Limb (tissue), 2 donors: Measurements from ENCODE around the gene HTT.

ENCODE experiments used
- DNase-seq, 2 donors: peaks; one replicate each; pipeline ENCODE4 v3.0.0-alpha.2; 2016; ENCODE audit errors: extremely low spot score in 2 of 2

Gene HTT

GRCh38 chr4:3288571-3289094 lies 214.2 kb downstream of the HTT start:
- no peak for DNase-seq

- no peak for DNase-seq
Observed at GRCh38 chr4:3290476-3290875, 216.0 kb downstream of the HTT start.

- DNase-seq = no peak
Observed at GRCh38 chr4:3290889-3291321, 216.4 kb downstream of the HTT start.

GRCh38 chr4:3291411-3291968 lies 217.0 kb downstream of the HTT start:
- DNase-seq = no peak

- DNase-seq = peak; percentile 24 to 68
Observed at GRCh38 chr4:3291969-3292570, 217.6 kb downstream of the HTT start.

- peak; percentile 93 to 98 for DNase-seq
Observed at GRCh38 chr4:3292571-3293400, 218.3 kb downstream of the HTT start, which contains the start of gene RGS12. Gene RGS12 (plus strand): TSS chr4:3293021. CDS start chr4:3316171, 23,150 bp downstream.
